ENCODE results near the gene NPIPB13.
"Not testable (repeated sequence)": the region's sequence is repeated elsewhere in the genome, so short reads cannot be mapped to it uniquely, and the experiment has no call there.

DNA sequence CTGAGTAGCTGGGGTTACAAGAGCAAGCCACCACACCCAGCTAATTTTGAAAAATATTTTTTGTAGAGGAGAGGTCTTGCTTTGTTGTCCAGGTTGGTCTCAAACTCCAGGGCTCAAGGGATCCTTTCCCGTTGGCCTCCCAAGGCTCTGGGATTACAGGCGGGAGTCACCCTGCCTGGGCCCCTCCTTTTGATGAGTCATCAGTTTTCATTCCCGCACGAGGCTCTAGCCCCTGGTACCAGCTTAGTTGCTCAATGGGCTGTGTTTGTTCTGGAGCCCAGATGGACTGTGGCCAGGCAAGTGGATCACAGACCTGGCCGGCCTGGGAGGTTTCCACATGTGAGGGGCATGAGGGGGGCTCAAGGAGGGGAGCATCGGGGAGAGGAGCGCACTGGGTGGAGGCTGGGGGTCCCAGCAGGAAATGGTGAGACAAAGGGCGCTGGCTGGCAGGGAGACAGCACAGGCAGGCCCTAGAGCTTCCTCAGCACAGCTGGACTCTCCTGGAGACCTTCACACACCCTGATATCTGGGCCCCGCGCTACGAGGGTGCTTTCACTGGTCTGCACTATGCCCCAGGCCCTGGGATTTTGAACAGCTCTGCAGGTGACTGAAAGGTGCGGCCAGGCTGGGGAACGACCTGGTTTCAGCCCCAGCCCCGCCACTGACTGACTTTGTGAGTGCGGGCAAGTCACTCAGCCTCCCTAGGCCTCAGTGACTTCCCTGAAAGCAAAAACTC is 48.5 kb downstream of the NPIPB13 start:
- TF ChIP-seq POLR2AphosphoS5, POLR2A, EP300 (IDR thresholded peaks at IDR 0.05): not testable (repeated sequence)
- TF ChIP-seq, protein P1, sequence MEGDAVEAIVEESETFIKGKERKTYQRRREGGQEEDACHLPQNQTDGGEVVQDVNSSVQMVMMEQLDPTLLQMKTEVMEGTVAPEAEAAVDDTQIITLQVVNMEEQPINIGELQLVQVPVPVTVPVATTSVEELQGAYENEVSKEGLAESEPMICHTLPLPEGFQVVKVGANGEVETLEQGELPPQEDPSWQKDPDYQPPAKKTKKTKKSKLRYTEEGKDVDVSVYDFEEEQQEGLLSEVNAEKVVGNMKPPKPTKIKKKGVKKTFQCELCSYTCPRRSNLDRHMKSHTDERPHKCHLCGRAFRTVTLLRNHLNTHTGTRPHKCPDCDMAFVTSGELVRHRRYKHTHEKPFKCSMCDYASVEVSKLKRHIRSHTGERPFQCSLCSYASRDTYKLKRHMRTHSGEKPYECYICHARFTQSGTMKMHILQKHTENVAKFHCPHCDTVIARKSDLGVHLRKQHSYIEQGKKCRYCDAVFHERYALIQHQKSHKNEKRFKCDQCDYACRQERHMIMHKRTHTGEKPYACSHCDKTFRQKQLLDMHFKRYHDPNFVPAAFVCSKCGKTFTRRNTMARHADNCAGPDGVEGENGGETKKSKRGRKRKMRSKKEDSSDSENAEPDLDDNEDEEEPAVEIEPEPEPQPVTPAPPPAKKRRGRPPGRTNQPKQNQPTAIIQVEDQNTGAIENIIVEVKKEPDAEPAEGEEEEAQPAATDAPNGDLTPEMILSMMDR (IDR thresholded peaks at IDR 0.05): not testable (repeated sequence)
